IMR-90 (cell line): ENCODE data around the gene TTF1. TPM values are rescaled to one million over a fixed set of nuclear protein-coding genes. Genes with fewer than 3 reads are reported as not detected.

ENCODE experiments used
- ATAC-seq: fragments of 200-7000 bp; cut with Tn5 transposase; 2 replicates; pipeline ENCODE4 v1.9.1; 2020; ENCODE audit warnings: low read depth, mild to moderate bottlenecking, moderate library complexity
- BruUV-seq: library from RNA; stranded (reverse); fragments of 400-500 nt; replicated peaks from 2 replicates; lab custom pipeline; 2021; lab: Mats Ljungman, UMichigan
- CTCF ChIA-PET: fragments of 300-600 bp; formaldehyde crosslinking; extraction: SDS; loops from one replicate; lab custom pipeline; 2021; ENCODE audit warnings: antibody characterized with exemption; lab: Yijun Ruan, JAX
- POLR2A ChIA-PET: fragments of 300-600 bp; sonication (Branson Sonifier 250); formaldehyde crosslinking; loops from one replicate; lab custom pipeline; 2022; ENCODE audit warnings: antibody characterized with exemption; ENCODE audit not compliant: unreplicated experiment; lab: Charles Lee
- DNase-seq: peaks from one replicate; pipeline ENCODE4 v3.0.0; 2013
- H2AFZ ChIP-seq: replicated peaks from 2 replicates; pipeline ENCODE3; 2013; ENCODE audit warnings: low read length, mild to moderate bottlenecking; ENCODE audit not compliant: poor library complexity
- H2AK5ac ChIP-seq: 2 replicates; pipeline ENCODE4 v1.6.1; 2013; ENCODE audit warnings: low read depth, low read length, inconsistent platforms
- H2AK9ac ChIP-seq: replicated peaks from 2 replicates; pipeline ENCODE3; 2013; ENCODE audit warnings: mild to moderate bottlenecking, low read depth, low read length, moderate library complexity; ENCODE audit not compliant: poor library complexity
- H2BK120ac ChIP-seq: 2 replicates; pipeline ENCODE4 v1.6.1; 2013; ENCODE audit warnings: low read depth, low read length, inconsistent platforms
- H2BK15ac ChIP-seq: 3 replicates; pipeline ENCODE4 v1.6.1; 2013; ENCODE audit warnings: low read depth, low read length, inconsistent platforms
- H2BK20ac ChIP-seq: 2 replicates; pipeline ENCODE4 v1.6.1; 2013; ENCODE audit warnings: low read depth, mild to moderate bottlenecking, inconsistent platforms, low read length, moderate library complexity
- H2BK5ac ChIP-seq: 2 replicates; pipeline ENCODE4 v1.6.1; 2013; ENCODE audit warnings: mild to moderate bottlenecking, low read depth, low read length, inconsistent platforms; ENCODE audit not compliant: poor library complexity, severe bottlenecking
- H3K14ac ChIP-seq: replicated peaks from 2 replicates; pipeline ENCODE4 v1.6.1; 2013; ENCODE audit warnings: low read depth, low read length, inconsistent platforms
- H3K18ac ChIP-seq: 2 replicates; pipeline ENCODE4 v1.6.1; 2013; ENCODE audit warnings: low read depth, low read length, control low read depth
- H3K23ac ChIP-seq: 2 replicates; pipeline ENCODE4 v1.6.1; 2013; ENCODE audit warnings: low read depth, low read length, inconsistent platforms
- H3K27ac ChIP-seq: 2 replicates; pipeline ENCODE4 v1.5.1; 2013; ENCODE audit warnings: mild to moderate bottlenecking, control low read depth, low read length; ENCODE audit not compliant: insufficient read depth
- H3K27me3 ChIP-seq: 2 replicates; pipeline ENCODE4 v1.6.1; 2013; ENCODE audit warnings: low read length; ENCODE audit not compliant: control insufficient read depth, insufficient read depth
- H3K36me3 ChIP-seq: 2 replicates; pipeline ENCODE4 v1.6.1; 2013; ENCODE audit warnings: low read length, mixed read lengths; ENCODE audit not compliant: control insufficient read depth, insufficient read depth
- H3K4ac ChIP-seq: 2 replicates; pipeline ENCODE4 v1.6.1; 2013; ENCODE audit warnings: low read depth, low read length, inconsistent platforms
- H3K4me1 ChIP-seq: 2 replicates; pipeline ENCODE4 v1.6.1; 2013; ENCODE audit warnings: low read length, mixed read lengths; ENCODE audit not compliant: control insufficient read depth, insufficient read depth
- H3K4me2 ChIP-seq: 2 replicates; pipeline ENCODE4 v1.6.1; 2013; ENCODE audit warnings: low read depth, mild to moderate bottlenecking, control low read depth, low read length, moderate library complexity
- H3K4me3 ChIP-seq: 2 replicates; pipeline ENCODE4 v1.5.1; 2013; ENCODE audit warnings: low read depth, mild to moderate bottlenecking, control low read depth, low read length, moderate library complexity; ENCODE audit not compliant: insufficient read depth
- H3K56ac ChIP-seq: 2 replicates; pipeline ENCODE4 v1.6.1; 2013; ENCODE audit warnings: low read length, inconsistent platforms; ENCODE audit not compliant: insufficient read depth; ENCODE audit errors: extremely low read depth
- H3K79me1 ChIP-seq, 2 experiments: 2 replicates each; pipeline ENCODE4 v1.6.1; 2013; ENCODE audit warnings: low read length in 2 of 2, inconsistent platforms in 1 of 2, low read depth in 1 of 2
- H3K9ac ChIP-seq: 2 replicates; pipeline ENCODE4 v1.6.1; 2013; ENCODE audit warnings: low read depth, low read length, control low read depth
- H3K9me1 ChIP-seq: 2 replicates; pipeline ENCODE4 v1.6.1; 2013; ENCODE audit warnings: low read length, inconsistent platforms; ENCODE audit not compliant: insufficient read depth
- H3K9me3 ChIP-seq: 2 replicates; pipeline ENCODE4 v1.6.1; 2013; ENCODE audit warnings: low read length; ENCODE audit not compliant: control insufficient read depth, insufficient read depth
- H4K20me1 ChIP-seq: 2 replicates; pipeline ENCODE4 v1.6.1; 2013; ENCODE audit warnings: low read length, inconsistent platforms; ENCODE audit not compliant: insufficient read depth
- H4K5ac ChIP-seq: 2 replicates; pipeline ENCODE4 v1.6.1; 2013; ENCODE audit warnings: mild to moderate bottlenecking, low read depth, low read length, control low read depth
- H4K8ac ChIP-seq, 2 experiments: 2 replicates each; pipeline ENCODE4 v1.6.1; 2013; ENCODE audit warnings: low read depth in 2 of 2, low read length in 2 of 2, control low read depth in 1 of 2, inconsistent platforms in 1 of 2
- H4K91ac ChIP-seq: 2 replicates; pipeline ENCODE4 v1.6.1; 2013; ENCODE audit warnings: low read depth, low read length, inconsistent platforms; ENCODE audit not compliant: insufficient read depth
- BHLHE40 ChIP-seq: fragments of 150-350 bp; IDR thresholded peaks from 2 replicates; pipeline ENCODE4 v1.6.1; 2016; ENCODE audit warnings: mild to moderate bottlenecking, low read depth, low read length
- CEBPB ChIP-seq: IDR thresholded peaks from 2 replicates; pipeline ENCODE4 v1.6.1; 2012; ENCODE audit warnings: low read depth, low read length, improper control_type of control experiment
- FOS ChIP-seq: fragments of 150-350 bp; IDR thresholded peaks from 2 replicates; pipeline ENCODE4 v1.6.1; 2016; ENCODE audit warnings: low read depth, low read length
- MAFK ChIP-seq: IDR thresholded peaks from 2 replicates; pipeline ENCODE4 v1.6.1; 2012; ENCODE audit warnings: low read depth, low read length, improper control_type of control experiment
- MAZ ChIP-seq: IDR thresholded peaks from 2 replicates; pipeline ENCODE4 v1.6.1; 2012; ENCODE audit warnings: low read depth, mild to moderate bottlenecking, low read length, improper control_type of control experiment, moderate library complexity, borderline replicate concordance
- MXI1 ChIP-seq: IDR thresholded peaks from 2 replicates; pipeline ENCODE4 v1.6.1; 2012; ENCODE audit warnings: low read depth, mild to moderate bottlenecking, low read length, moderate library complexity, borderline replicate concordance
- NFE2L2 ChIP-seq: fragments of 150-350 bp; IDR thresholded peaks from 2 replicates; pipeline ENCODE4 v1.6.1; 2016; ENCODE audit warnings: low read depth, mild to moderate bottlenecking, low read length
- RAD21 ChIP-seq: IDR thresholded peaks from 2 replicates; pipeline ENCODE4 v1.6.1; 2012; ENCODE audit warnings: low read length, improper control_type of control experiment
- RCOR1 ChIP-seq: IDR thresholded peaks from 2 replicates; pipeline ENCODE4 v1.6.1; 2012; ENCODE audit warnings: mild to moderate bottlenecking, low read length, improper control_type of control experiment; ENCODE audit not compliant: insufficient replicate concordance
- RFX5 ChIP-seq: IDR thresholded peaks from 2 replicates; pipeline ENCODE4 v1.8.0; 2012; ENCODE audit warnings: low read depth, mild to moderate bottlenecking, low read length, moderate library complexity
- SMC3 ChIP-seq: fragments of 150-350 bp; IDR thresholded peaks from 2 replicates; pipeline ENCODE4 v1.6.1; 2016; ENCODE audit warnings: low read depth, mild to moderate bottlenecking, antibody characterized with exemption, low read length, moderate library complexity
- WGBS, 2 experiments: methylation state at CpG; one replicate each; pipeline versions ENCODE4 v1.1.5 to v1.1.7; 2013; ENCODE audit warnings: missing lambda C conversion rate in 2 of 2; ENCODE audit not compliant: insufficient read length in 1 of 2; ENCODE audit errors: extremely low coverage in 2 of 2; 5-methylcytosine and 5-hydroxymethylcytosine counted together
- dilution Hi-C: fragments of 300-500 bp; cut with HindIII; formaldehyde crosslinking; loops from one replicate; pipeline ENCODE4 v1.14.3; 2018; ENCODE audit warnings: low sequenced_read_pairs; ENCODE audit not compliant: unreplicated experiment
- in situ Hi-C: fragments of 300-500 bp; cut with MboI; formaldehyde crosslinking; loops from 3 replicates; pipeline ENCODE4 v1.14.3; 2019; ENCODE audit warnings: low sequenced_read_pairs, inconsistent platforms, mixed read lengths
- intact Hi-C: fragments of 100-400 bp; cut with micrococcal nuclease; formaldehyde crosslinking; loops from 2 replicates; pipeline ENCODE4 v1.10.0; 2022
- polyA plus RNA-seq, 3 experiments: library from polyadenylated mRNA; depleted of rRNA; stranded (reverse); fragments of >200 nt; gene quantifications; 2 replicates each; pipeline ENCODE4 v1.2.3, GENCODE V29; 2012; ENCODE audit warnings: low replicate concordance in 1 of 3
- total RNA-seq: library from RNA; depleted of rRNA; stranded (reverse); fragments of >200 nt; gene quantifications from 2 replicates; pipeline ENCODE4 v1.2.3, GENCODE V29; 2012
- TF ChIP-seq, protein P1 (sequence below): conservative IDR thresholded peaks from 2 replicates; pipeline ENCODE4 v1.5.1; 2012; ENCODE audit warnings: mild to moderate bottlenecking, low read depth, low read length, improper control_type of control experiment
- TF ChIP-seq, protein P2 (sequence below): fragments of 150-350 bp; IDR thresholded peaks from 2 replicates; pipeline ENCODE4 v1.6.1; 2016; ENCODE audit warnings: low read depth, mild to moderate bottlenecking, low read length, moderate library complexity, borderline replicate concordance

TTF1 gene
- total and polyA plus RNA-seq, 2 of the 4 experiments (the other 2 are of a cell fraction), result 6.5 to 12.0 TPM

DNA sequence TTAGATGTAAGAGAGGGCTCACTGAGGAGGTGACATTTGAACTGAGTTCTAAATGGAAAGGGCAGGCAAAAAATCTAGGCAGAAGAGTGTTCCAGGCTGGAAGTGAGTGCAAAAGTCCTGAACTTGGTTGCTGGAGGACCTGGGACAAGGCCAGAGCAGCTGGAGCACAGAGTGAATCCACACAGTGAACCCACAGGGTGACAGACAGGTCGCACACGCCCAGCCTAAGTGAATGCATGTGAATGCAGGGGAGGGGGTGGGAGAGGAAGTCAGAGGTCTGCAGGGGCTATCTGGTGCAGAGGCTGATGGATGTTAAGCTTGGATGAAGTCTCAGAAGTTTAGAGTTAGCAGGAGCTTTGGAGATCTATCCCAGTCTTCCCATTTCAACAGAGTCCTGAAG lies 556 bp upstream of the TTF1 start:
- no peak overlapping the region for H3K56ac ChIP-seq
- no peak for TF ChIP-seq MXI1
- TF ChIP-seq RAD21, result no peak
- TF ChIP-seq, protein P1, sequence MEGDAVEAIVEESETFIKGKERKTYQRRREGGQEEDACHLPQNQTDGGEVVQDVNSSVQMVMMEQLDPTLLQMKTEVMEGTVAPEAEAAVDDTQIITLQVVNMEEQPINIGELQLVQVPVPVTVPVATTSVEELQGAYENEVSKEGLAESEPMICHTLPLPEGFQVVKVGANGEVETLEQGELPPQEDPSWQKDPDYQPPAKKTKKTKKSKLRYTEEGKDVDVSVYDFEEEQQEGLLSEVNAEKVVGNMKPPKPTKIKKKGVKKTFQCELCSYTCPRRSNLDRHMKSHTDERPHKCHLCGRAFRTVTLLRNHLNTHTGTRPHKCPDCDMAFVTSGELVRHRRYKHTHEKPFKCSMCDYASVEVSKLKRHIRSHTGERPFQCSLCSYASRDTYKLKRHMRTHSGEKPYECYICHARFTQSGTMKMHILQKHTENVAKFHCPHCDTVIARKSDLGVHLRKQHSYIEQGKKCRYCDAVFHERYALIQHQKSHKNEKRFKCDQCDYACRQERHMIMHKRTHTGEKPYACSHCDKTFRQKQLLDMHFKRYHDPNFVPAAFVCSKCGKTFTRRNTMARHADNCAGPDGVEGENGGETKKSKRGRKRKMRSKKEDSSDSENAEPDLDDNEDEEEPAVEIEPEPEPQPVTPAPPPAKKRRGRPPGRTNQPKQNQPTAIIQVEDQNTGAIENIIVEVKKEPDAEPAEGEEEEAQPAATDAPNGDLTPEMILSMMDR, result no peak
- TF ChIP-seq, protein P2, sequence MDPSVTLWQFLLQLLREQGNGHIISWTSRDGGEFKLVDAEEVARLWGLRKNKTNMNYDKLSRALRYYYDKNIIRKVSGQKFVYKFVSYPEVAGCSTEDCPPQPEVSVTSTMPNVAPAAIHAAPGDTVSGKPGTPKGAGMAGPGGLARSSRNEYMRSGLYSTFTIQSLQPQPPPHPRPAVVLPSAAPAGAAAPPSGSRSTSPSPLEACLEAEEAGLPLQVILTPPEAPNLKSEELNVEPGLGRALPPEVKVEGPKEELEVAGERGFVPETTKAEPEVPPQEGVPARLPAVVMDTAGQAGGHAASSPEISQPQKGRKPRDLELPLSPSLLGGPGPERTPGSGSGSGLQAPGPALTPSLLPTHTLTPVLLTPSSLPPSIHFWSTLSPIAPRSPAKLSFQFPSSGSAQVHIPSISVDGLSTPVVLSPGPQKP, result no peak
- TF ChIP-seq CEBPB, result no peak
- TF ChIP-seq MAZ, result no peak
- TF ChIP-seq RCOR1, result no peak
- no peak for TF ChIP-seq RFX5
- TF ChIP-seq FOS, result no peak
- no peak for TF ChIP-seq NFE2L2
- TF ChIP-seq MAFK, result no peak
- no peak for TF ChIP-seq BHLHE40
- no peak for TF ChIP-seq SMC3
- dilution Hi-C loops, result no loop called here
- no peak overlapping the region for H4K91ac ChIP-seq
- H3K9ac ChIP-seq, result no peak overlapping the region
- no peak for ATAC-seq
- no peak overlapping the region for H2AK5ac ChIP-seq
- H3K36me3 ChIP-seq, result no peaks in the 10 kb centered on the region; the same call in 1 of the 2 replicates
- no peaks in the 10 kb centered on the region; the same call in 1 of the 2 replicates for H3K4me1 ChIP-seq
- H3K9me3 ChIP-seq, result no peaks in the 10 kb centered on the region
- no peak overlapping the region for H3K14ac ChIP-seq
- H3K23ac ChIP-seq, result no peak overlapping the region
- no peak overlapping the region for H3K4me3 ChIP-seq
- no peak overlapping the region for H3K27ac ChIP-seq
- H4K5ac ChIP-seq, result peak overlapping the region; percentile 88
- BruUV-seq, result no TSS peak
- H2BK20ac ChIP-seq, result no peak overlapping the region
- H3K27me3 ChIP-seq, result peaks cover 16% of the 10 kb centered on the region
- H2BK15ac ChIP-seq, result no peak overlapping the region
- H2AFZ ChIP-seq, result peak overlapping the region; percentile 99
- ChIA-PET CTCF (no interaction called here), POLR2A (no interaction called here)
- H3K18ac ChIP-seq, result no peak overlapping the region
- H2BK120ac ChIP-seq, result no peak overlapping the region
- peak overlapping the region; percentile 84; the same call in 1 of the 2 replicates for H3K4me2 ChIP-seq
- no peak overlapping the region for H2BK5ac ChIP-seq
- DNase-seq, result no peak
- H3K4ac ChIP-seq, result peak overlapping the region; percentile 21; the same call in 1 of the 2 replicates
- in situ Hi-C loops, result no loop called here
- peaks cover 20 to 23% of the 10 kb centered on the region in 2 experiments for H3K79me1 ChIP-seq
- peaks cover 7% of the 10 kb centered on the region; the same call in 1 of the 2 replicates for H3K9me1 ChIP-seq
- H4K8ac ChIP-seq, result peak overlapping the region; percentile 92 to 100
- no peaks in the 10 kb centered on the region for H4K20me1 ChIP-seq
- no peak overlapping the region for H2AK9ac ChIP-seq
- no CpG with 5 or more reads among the region's 2 CpGs for WGBS, 2 experiments
- intact Hi-C loops, result no loop called here
